Measurements from ENCODE around the gene ROBO3.
A peak's percentile ranks its signal among the peaks of the same experiment; 100 is the strongest.

ROBO3 gene

GRCh38 chr11:124920356-124920755 lies 55.1 kb downstream of the ROBO3 start:
- no peak for DNase-seq (ENCODE audit: low read depth in 2 of 2)

DNA sequence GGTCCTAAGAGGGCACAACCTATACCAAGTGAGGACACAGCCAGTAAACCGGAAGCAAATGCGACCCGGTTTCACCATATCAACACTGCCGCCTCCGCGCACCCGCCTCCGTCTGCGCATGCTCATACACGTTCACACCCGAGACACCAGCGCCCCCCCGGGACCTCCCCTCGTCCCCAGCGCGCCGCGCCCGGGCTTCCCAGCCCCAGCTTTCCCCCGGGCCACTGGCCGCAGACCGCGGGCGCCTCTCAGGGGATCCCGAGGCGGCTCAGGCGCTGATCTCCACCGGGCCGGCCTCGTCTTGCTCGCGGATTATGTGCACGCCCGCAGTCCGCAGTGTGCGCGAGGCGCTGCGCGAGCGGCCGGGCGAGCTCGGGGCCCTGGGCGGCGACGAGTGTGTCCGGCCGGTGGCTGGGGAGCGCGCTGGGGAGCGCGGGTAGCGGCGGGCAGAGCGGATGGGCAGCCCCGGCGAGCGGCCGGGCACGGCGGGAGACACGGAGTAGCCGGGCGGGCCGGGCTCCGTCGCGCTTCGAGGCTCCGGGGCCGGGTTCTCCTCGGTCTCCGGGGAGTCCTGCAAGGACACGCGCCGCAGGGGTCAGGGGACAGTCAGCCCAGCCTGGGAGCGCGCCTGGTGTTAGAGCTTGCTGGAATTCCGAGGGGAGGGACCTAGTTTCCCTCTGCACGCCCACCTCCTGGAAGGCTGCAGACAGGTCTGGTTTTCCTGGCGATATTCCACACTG lies 55.8 kb downstream of the ROBO3 start:
- peak; percentile 75 to 78 for DNase-seq (ENCODE audit: low read depth in 2 of 2)

DNA sequence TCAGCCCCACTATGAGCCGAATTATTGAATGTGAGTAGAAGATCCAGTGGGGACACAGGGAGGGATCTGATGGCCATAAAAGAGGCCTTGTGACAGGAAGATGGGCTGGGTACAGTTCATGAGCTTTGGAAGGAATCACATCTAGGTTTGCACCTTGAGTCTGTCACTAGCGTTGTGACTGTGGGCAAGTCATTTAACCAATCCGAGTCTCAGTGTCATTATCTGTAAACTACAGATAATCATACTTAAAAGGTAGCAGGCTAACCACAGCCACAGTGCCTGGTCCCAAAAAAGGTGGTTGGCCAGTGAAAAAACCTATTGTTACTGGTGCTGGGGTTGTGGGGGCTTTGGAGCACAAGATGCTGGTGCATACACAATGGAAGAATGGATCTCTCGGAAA lies 57.6 kb downstream of the ROBO3 start:
- no peak for DNase-seq (ENCODE audit: low read depth in 2 of 2)

DNA sequence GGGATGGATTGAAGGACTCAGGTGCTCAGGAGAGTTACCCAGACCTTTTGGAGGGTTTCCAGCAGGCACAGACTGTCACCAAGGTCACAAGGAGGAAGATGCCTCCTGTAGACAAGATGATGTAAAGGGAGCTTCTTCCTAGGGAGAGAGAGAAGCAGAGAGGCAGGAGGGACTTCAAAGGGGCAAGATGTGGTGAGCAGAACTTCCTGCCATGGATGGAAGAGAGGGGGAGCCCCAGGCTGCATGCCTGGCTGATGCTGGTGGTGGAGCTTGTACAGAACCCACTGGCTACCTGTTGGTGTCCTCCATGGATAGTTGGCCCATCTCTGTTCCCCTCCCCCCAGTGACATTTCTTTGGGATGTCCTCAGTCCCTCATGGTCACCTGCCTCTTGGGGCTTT lies 58.1 kb downstream of the ROBO3 start:
- DNase-seq (ENCODE audit: low read depth in 2 of 2) = no peak

- no peak for DNase-seq (ENCODE audit: low read depth in 2 of 2)
These were observed 63.9 kb downstream of the ROBO3 start for GRCh38 chr11:124928942-124929665.

DNA sequence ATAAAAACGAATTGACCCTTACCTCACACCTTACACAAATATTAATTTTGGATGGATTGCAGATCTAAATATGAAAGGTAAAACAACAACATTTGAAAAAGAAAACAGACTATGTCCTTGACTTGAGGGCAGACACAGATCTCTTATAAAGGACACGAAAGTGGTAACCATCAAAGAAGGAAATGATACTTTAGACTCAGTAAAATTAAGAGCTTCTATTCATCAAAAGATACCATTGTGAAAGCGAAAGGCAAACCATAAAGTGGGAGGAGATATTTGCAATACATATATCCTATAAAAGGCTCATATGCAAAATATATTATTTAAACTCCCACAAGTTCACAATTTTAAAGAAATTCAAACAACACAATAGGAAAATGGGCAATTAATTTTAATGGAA lies 65.6 kb downstream of the ROBO3 start:
- no peak for DNase-seq (ENCODE audit: low read depth in 2 of 2)

Measured in stimulated activated CD8-positive, alpha-beta memory T cell treated with anti-CD3 and anti-CD28 coated beads, Interleukin-7, amount 100 ng/mL, for 4 hours (primary cell).